CD8-positive, alpha-beta memory T cell (primary cell): ENCODE measurements around the gene ZNF143. TPM values are rescaled to one million over a fixed set of nuclear protein-coding genes. Genes with fewer than 3 reads are reported as not detected.

Experiments used
- CTCF ChIA-PET: fragments of 350-600 bp; sonication (Branson Sonifier 250); formaldehyde crosslinking; loops from one replicate; lab custom pipeline; 2021; ENCODE audit warnings: antibody characterized with exemption; lab: Charles Lee
- POLR2A ChIA-PET: fragments of 350-600 bp; sonication (Branson Sonifier 250); formaldehyde crosslinking; loops from one replicate; lab custom pipeline; 2021; ENCODE audit warnings: antibody characterized with exemption; lab: Charles Lee
- DNase-seq, 5 donors: peaks; one replicate each; pipeline versions ENCODE4 v3.0.0 to v3.0.0-alpha.2; 2020 to 2022; ENCODE audit warnings: mixed read lengths in 1 of 5
- H3K27ac ChIP-seq: one replicate; pipeline ENCODE4 v1.7.0; 2013; ENCODE audit warnings: low read depth, mild to moderate bottlenecking, low read length, moderate library complexity
- H3K27me3 ChIP-seq: 2 replicates; pipeline ENCODE4 v1.7.0; 2013; ENCODE audit warnings: low read length, mild to moderate bottlenecking; ENCODE audit not compliant: insufficient read depth, poor library complexity, severe bottlenecking
- H3K36me3 ChIP-seq: 2 replicates; pipeline ENCODE4 v1.7.0; 2013; ENCODE audit warnings: mild to moderate bottlenecking, low read length, moderate library complexity; ENCODE audit not compliant: insufficient read depth
- H3K4me1 ChIP-seq: 2 replicates; pipeline ENCODE4 v1.7.0; 2013; ENCODE audit warnings: mild to moderate bottlenecking, low read length, moderate library complexity; ENCODE audit not compliant: insufficient read depth
- H3K4me3 ChIP-seq: 2 replicates; pipeline ENCODE4 v1.7.0; 2013; ENCODE audit warnings: mild to moderate bottlenecking, low read length
- H3K9me3 ChIP-seq: 2 replicates; pipeline ENCODE4 v1.7.0; 2013; ENCODE audit warnings: mild to moderate bottlenecking, low read length
- H3K27ac Mint-ChIP-seq, 8 donors: one replicate each; pipeline ENCODE4 v1.8.0; 2020 to 2021; ENCODE audit warnings: mixed read lengths in 8 of 8, mild to moderate bottlenecking in 6 of 8, inconsistent platforms in 3 of 8, moderate library complexity in 3 of 8
- H3K27me3 Mint-ChIP-seq, 2 donors: one replicate each; pipeline ENCODE4 v1.8.0; 2020 to 2021; ENCODE audit warnings: mixed read lengths in 2 of 2, mild to moderate bottlenecking in 1 of 2, moderate library complexity in 1 of 2
- H3K36me3 Mint-ChIP-seq, 3 donors: one replicate each; pipeline ENCODE4 v1.8.0; 2020 to 2021; ENCODE audit warnings: mixed read lengths in 3 of 3, inconsistent platforms in 1 of 3, mild to moderate bottlenecking in 1 of 3
- H3K4me1 Mint-ChIP-seq, 3 donors: one replicate each; pipeline ENCODE4 v1.8.0; 2020 to 2021; ENCODE audit warnings: mixed read lengths in 3 of 3, inconsistent platforms in 1 of 3, mild to moderate bottlenecking in 1 of 3
- H3K4me3 Mint-ChIP-seq, 7 donors: one replicate each; pipeline ENCODE4 v1.8.0; 2020 to 2021; ENCODE audit warnings: mixed read lengths in 7 of 7, mild to moderate bottlenecking in 6 of 7, moderate library complexity in 4 of 7, inconsistent platforms in 2 of 7
- H3K9me3 Mint-ChIP-seq, 5 donors: one replicate each; pipeline ENCODE4 v1.8.0; 2020 to 2022; ENCODE audit warnings: mixed read lengths in 5 of 5, mild to moderate bottlenecking in 3 of 5, moderate library complexity in 2 of 5, inconsistent platforms in 1 of 5
- polyA plus RNA-seq: library from polyadenylated mRNA; unstranded; fragments of 300-500 nt; fragmentation: Illumina TruSeq; gene quantifications from one replicate; pipeline ENCODE4 v1.2.3, GENCODE V29; 2021
- total RNA-seq, 2 experiments: library from RNA; stranded (reverse); gene quantifications; one replicate each; pipeline ENCODE4 v1.2.3, GENCODE V29; 2021

The ZNF143 gene
- total and polyA plus RNA-seq, 3 experiments from 2014 or later: 33.0 to 39.8 (median 33.3) TPM

- Mint-ChIP-seq H3K9me3 (peaks cover 7 to 19% (median 17%) of the 10 kb centered on the region in 5 donors), H3K27ac (no peak overlapping the region), H3K4me3 (no peak overlapping the region), H3K27me3 (peaks cover 0 to 2% of the 10 kb centered on the region in 2 donors), H3K36me3 (peaks cover 13 to 45% (median 15%) of the 10 kb centered on the region in 3 donors), H3K4me1 (peaks cover 7 to 10% (median 8%) of the 10 kb centered on the region in 3 donors)
- Histone ChIP-seq H3K27me3 (no peaks in the 10 kb centered on the region), H3K9me3 (no peaks in the 10 kb centered on the region), H3K36me3 (no peaks in the 10 kb centered on the region), H3K4me3 (no peak overlapping the region), H3K4me1 (no peaks in the 10 kb centered on the region), H3K27ac (no peak overlapping the region)
- no peak for DNase-seq
- ChIA-PET POLR2A (no interaction called here), CTCF (interaction anchor here (0.8 kb wide), 1 partner anchor 27 kb away, joined by 3 read pairs; no protein-coding TSS in a partner anchor)
Measured at GRCh38 chr11:9561279-9561982, 100.6 kb downstream of the ZNF143 start.

DNA sequence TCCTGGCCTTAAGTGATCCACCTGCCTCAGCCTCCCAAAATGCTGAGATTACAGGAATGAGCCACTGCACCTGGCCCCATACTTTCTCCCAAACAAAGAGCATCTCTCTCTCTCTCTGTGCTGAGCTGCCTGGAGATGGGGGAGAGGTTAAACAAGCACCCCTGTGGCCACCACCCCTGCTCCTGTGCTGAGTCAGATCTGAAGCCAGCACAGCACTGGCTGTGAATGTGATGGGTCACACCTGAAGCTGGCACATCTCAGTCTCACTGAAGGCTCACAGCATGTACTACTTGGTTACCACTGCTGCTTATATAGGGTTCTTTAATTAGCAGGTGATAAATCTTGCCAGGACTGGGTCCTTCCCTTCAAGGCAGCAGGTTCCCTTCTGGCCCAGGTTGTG is 101.9 kb downstream of the ZNF143 start:
- H3K4me3 ChIP-seq: no peak overlapping the region
- Mint-ChIP-seq H3K27me3 (peaks cover 0 to 2% of the 10 kb centered on the region in 2 donors), H3K27ac (no peak overlapping the region), H3K4me3 (no peak overlapping the region), H3K9me3 (peaks cover 7 to 19% (median 17%) of the 10 kb centered on the region in 5 donors), H3K36me3 (peaks cover 6 to 39% (median 8%) of the 10 kb centered on the region in 3 donors), H3K4me1 (peaks cover 7 to 10% (median 8%) of the 10 kb centered on the region in 3 donors)
- no peak for DNase-seq
- no peaks in the 10 kb centered on the region for H3K27me3 ChIP-seq
- H3K4me1 ChIP-seq: no peaks in the 10 kb centered on the region
- H3K27ac ChIP-seq: no peak overlapping the region
- no peaks in the 10 kb centered on the region for H3K9me3 ChIP-seq
- no peaks in the 10 kb centered on the region for H3K36me3 ChIP-seq
- POLR2A ChIA-PET: no interaction called here
- CTCF ChIA-PET: no interaction called here

DNA sequence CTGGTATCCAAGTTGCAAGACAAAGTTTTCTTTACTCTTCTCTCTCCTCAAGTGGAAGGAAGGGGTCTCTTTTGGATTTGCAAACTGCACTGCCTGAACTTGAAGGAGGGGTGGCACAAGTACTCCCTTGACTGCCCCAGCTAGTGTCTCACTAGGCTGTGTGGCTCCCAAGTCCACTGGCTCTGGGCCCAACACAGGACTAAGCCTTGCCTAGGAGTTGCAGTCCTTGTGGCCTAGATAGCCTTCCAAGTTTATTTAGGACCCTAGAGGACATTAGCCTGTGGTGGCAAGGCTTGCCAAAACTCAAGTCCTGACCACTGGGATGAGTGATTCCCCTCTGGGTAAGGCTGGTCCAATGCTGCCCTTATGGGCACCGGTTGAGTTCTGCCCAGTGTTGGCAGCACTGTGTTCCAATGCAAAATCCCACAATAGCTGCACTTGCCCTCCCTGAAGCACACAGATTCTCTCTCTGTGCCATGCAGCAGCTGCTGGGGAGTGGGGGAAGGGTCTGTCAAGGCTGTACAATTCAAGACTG is 102.5 kb downstream of the ZNF143 start:
- DNase-seq: no peak
- no peak overlapping the region for H3K27ac Mint-ChIP-seq
- POLR2A ChIA-PET: no interaction called here

GRCh38 chr11:9565822-9566560 is 105.2 kb downstream of the ZNF143 start:
- no peaks in the 10 kb centered on the region for H3K9me3 ChIP-seq
- ChIA-PET CTCF (interaction anchor here (1.1 to 1.5 kb wide), 2 partner anchors 31 to 48 kb away, joined by 6 to 7 read pairs; no protein-coding TSS in a partner anchor), POLR2A (interaction anchor here (0.8 kb wide), 1 partner anchor 47 kb away, joined by 3 read pairs; no protein-coding TSS in a partner anchor)
- H3K27ac ChIP-seq: peak overlapping the region; percentile 80
- no peak overlapping the region for H3K4me3 ChIP-seq
- H3K36me3 ChIP-seq: no peaks in the 10 kb centered on the region
- Mint-ChIP-seq H3K27me3 (peaks cover 0 to 2% of the 10 kb centered on the region in 2 donors), H3K4me3 (peak overlapping the region in 2 of 7 donors; percentile 3 to 30), H3K4me1 (peaks cover 7 to 19% (median 18%) of the 10 kb centered on the region in 3 donors), H3K27ac (peak overlapping the region in 7 of 8 donors; percentile 29 to 84 (median 60)), H3K9me3 (peaks cover 7 to 12% (median 11%) of the 10 kb centered on the region in 5 donors), H3K36me3 (peaks cover 3 to 20% (median 4%) of the 10 kb centered on the region in 3 donors)
- peak in 3 of 5 donors; percentile 3 to 79 (median 20) for DNase-seq
- H3K27me3 ChIP-seq: no peaks in the 10 kb centered on the region
- H3K4me1 ChIP-seq: no peaks in the 10 kb centered on the region

More for the DNA sequence above, 102.5 kb downstream of the ZNF143 start:
- CTCF ChIA-PET: no interaction called here
- no peaks in the 10 kb centered on the region for H3K9me3 ChIP-seq
- Mint-ChIP-seq H3K9me3 (peaks cover 7 to 19% (median 17%) of the 10 kb centered on the region in 5 donors), H3K4me3 (no peak overlapping the region), H3K27me3 (peaks cover 0 to 2% of the 10 kb centered on the region in 2 donors), H3K36me3 (peaks cover 6 to 39% (median 8%) of the 10 kb centered on the region in 3 donors), H3K4me1 (peaks cover 7 to 10% (median 8%) of the 10 kb centered on the region in 3 donors)
- H3K4me3 ChIP-seq: no peak overlapping the region
- no peaks in the 10 kb centered on the region for H3K27me3 ChIP-seq
- H3K4me1 ChIP-seq: no peaks in the 10 kb centered on the region
- H3K27ac ChIP-seq: no peak overlapping the region
- H3K36me3 ChIP-seq: no peaks in the 10 kb centered on the region

GRCh38 chr11:9566561-9567063 is 105.8 kb downstream of the ZNF143 start:
- DNase-seq: no peak
- Histone ChIP-seq H3K4me1 (no peaks in the 10 kb centered on the region), H3K36me3 (no peaks in the 10 kb centered on the region), H3K9me3 (no peaks in the 10 kb centered on the region), H3K27me3 (no peaks in the 10 kb centered on the region), H3K27ac (peak overlapping the region; percentile 80), H3K4me3 (no peak overlapping the region)
- ChIA-PET POLR2A (interaction anchor here (0.6 kb wide), 1 partner anchor 1242 kb away, joined by 3 read pairs; the partner anchor contains the start of gene EIF4G2), CTCF (interaction anchor here (1.1 kb wide), 1 partner anchor 47 kb away, joined by 6 read pairs; no protein-coding TSS in a partner anchor)
- Mint-ChIP-seq H3K36me3 (peaks cover under 1 to 13% (median 2%) of the 10 kb centered on the region in 3 donors), H3K27ac (peak overlapping the region in 5 of 8 donors; percentile 29 to 84 (median 60)), H3K27me3 (peaks cover 0 to 2% of the 10 kb centered on the region in 2 donors), H3K4me3 (peak overlapping the region in 1 of 7 donors; percentile 3), H3K9me3 (peaks cover 1 to 6% (median 6%) of the 10 kb centered on the region in 5 donors), H3K4me1 (peaks cover 7 to 19% (median 18%) of the 10 kb centered on the region in 3 donors)

DNA sequence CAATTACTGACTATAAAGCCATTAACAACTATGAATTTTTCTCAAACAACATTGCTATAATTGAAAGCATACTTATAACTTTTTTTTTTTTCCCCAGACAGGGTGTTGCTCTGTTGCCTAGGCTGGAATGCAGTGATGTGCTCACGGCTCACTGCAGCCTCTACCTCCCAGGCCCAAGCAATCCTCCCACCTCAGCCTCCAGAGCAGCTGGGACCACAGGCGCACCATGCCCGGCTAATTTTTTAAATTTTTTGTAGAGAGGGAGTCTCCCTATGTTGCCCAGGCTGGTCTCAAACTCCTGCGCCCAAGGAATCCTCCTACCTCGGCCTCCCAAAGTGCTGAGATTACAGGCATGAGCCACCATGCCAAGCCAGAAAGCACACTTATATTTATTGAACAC is 106.6 kb downstream of the ZNF143 start:
- H3K27ac Mint-ChIP-seq: no peak overlapping the region
- H3K27me3 ChIP-seq: no peaks in the 10 kb centered on the region
- H3K4me3 ChIP-seq: no peak overlapping the region
- H3K36me3 ChIP-seq: no peaks in the 10 kb centered on the region
- H3K4me1 Mint-ChIP-seq: peaks cover 7 to 19% (median 18%) of the 10 kb centered on the region in 3 donors
- H3K27me3 Mint-ChIP-seq: peaks cover 0 to 2% of the 10 kb centered on the region in 2 donors
- POLR2A ChIA-PET: no interaction called here
- no peaks in the 10 kb centered on the region for H3K9me3 ChIP-seq
- peaks cover 0 to 6% (median 0%) of the 10 kb centered on the region in 3 donors for H3K36me3 Mint-ChIP-seq
- DNase-seq: no peak
- CTCF ChIA-PET: no interaction called here
- H3K4me3 Mint-ChIP-seq: no peak overlapping the region
- peaks cover under 1% of the 10 kb centered on the region for H3K4me1 ChIP-seq
- no peak overlapping the region for H3K27ac ChIP-seq
- H3K9me3 Mint-ChIP-seq: peaks cover 0 to 2% (median under 1%) of the 10 kb centered on the region in 5 donors

GRCh38 chr11:9568161-9568853 is 107.5 kb downstream of the ZNF143 start:
- Histone ChIP-seq H3K36me3 (no peaks in the 10 kb centered on the region), H3K4me3 (no peak overlapping the region), H3K9me3 (no peaks in the 10 kb centered on the region), H3K27me3 (no peaks in the 10 kb centered on the region), H3K4me1 (peaks cover 5% of the 10 kb centered on the region), H3K27ac (no peak overlapping the region)
- DNase-seq: no peak
- ChIA-PET CTCF (interaction anchor here (0.9 to 1.0 kb wide), 2 partner anchors 33 to 34 kb away, joined by 3 to 4 read pairs; no protein-coding TSS in a partner anchor), POLR2A (no interaction called here)
- H3K4me3 Mint-ChIP-seq: peak overlapping the region in 1 of 7 donors; percentile 31
- no peaks in the 10 kb centered on the region for H3K9me3 Mint-ChIP-seq
- peak overlapping the region in 5 of 8 donors; percentile 10 to 84 (median 67) for H3K27ac Mint-ChIP-seq
- H3K27me3 Mint-ChIP-seq: peaks cover 0 to 2% of the 10 kb centered on the region in 2 donors
- H3K4me1 Mint-ChIP-seq: peaks cover 7 to 19% (median 18%) of the 10 kb centered on the region in 3 donors
- peaks cover 0 to 5% (median 0%) of the 10 kb centered on the region in 3 donors for H3K36me3 Mint-ChIP-seq
